Vagina (tissue), 2 donors: Measurements from ENCODE around the gene IRF2. TPM values are rescaled to one million over a fixed set of nuclear protein-coding genes. Genes with fewer than 3 reads are reported as not detected.
"Not testable (repeated sequence)": the region's sequence is repeated elsewhere in the genome, so short reads cannot be mapped to it uniquely, and the experiment has no call there.

Source experiments
- DNase-seq, 2 donors: peaks; one replicate each; pipeline ENCODE4 v3.0.0-alpha.2; 2017; ENCODE audit errors: extremely low spot score in 2 of 2
- H3K27ac ChIP-seq: fragments of 200-600 bp; sonication (generic); one replicate; pipeline ENCODE4 v1.5.1; 2019
- H3K27me3 ChIP-seq: fragments of 200-600 bp; sonication (generic); one replicate; pipeline ENCODE4 v1.5.1; 2019
- H3K36me3 ChIP-seq, 2 donors: fragments of 200-600 bp; sonication (generic); one replicate each; pipeline ENCODE4 v1.5.1; 2017 to 2019
- H3K4me1 ChIP-seq: fragments of 200-600 bp; sonication (generic); one replicate; pipeline ENCODE4 v1.5.1; 2019
- H3K4me3 ChIP-seq, 2 donors: fragments of 200-600 bp; sonication (generic); 1 replicate in 1 of 2; 2 replicates in 1 of 2; pipeline ENCODE4 v1.5.1; 2016 to 2019
- H3K9me3 ChIP-seq: fragments of 200-600 bp; sonication (generic); one replicate; pipeline ENCODE4 v1.5.1; 2019
- CTCF ChIP-seq, 3 experiments: fragments of 450-650 bp in 2 of 3; fragments of 200-600 bp in 1 of 3; sonication (generic) in 1 of 3; IDR thresholded peaks; one replicate each; pipeline ENCODE4 v1.5.1; 2017 to 2019; ENCODE audit warnings: antibody characterized with exemption in 3 of 3, mild to moderate bottlenecking in 2 of 3, moderate library complexity in 2 of 3
- POLR2A ChIP-seq, 2 donors: fragments of 450-650 bp; IDR thresholded peaks; one replicate each; pipeline ENCODE4 v1.6.1; 2017; ENCODE audit warnings: antibody characterized with exemption in 2 of 2, mild to moderate bottlenecking in 2 of 2, moderate library complexity in 2 of 2
- POLR2AphosphoS5 ChIP-seq, 2 donors: sonication (generic); formaldehyde crosslinking; IDR thresholded peaks; one replicate each; pipeline ENCODE4 v1.9.0; 2017; ENCODE audit warnings: antibody characterized with exemption in 2 of 2, mild to moderate bottlenecking in 2 of 2, low read depth in 1 of 2; ENCODE audit not compliant: insufficient read depth in 1 of 2
- intact Hi-C: fragments of 100-400 bp; cut with DNase I; formaldehyde crosslinking; loops from one replicate; pipeline ENCODE4 v1.15.1; 2023
- total RNA-seq: library from RNA; depleted of rRNA; stranded (reverse); fragments of >200 nt; gene quantifications from one replicate; pipeline ENCODE4 v1.2.3, GENCODE V29; 2016

IRF2 gene
- total RNA-seq, 1 donor from 2014 or later, result 18.7 TPM

- intact Hi-C loops, result loop anchor here (5.0 to 10.0 kb wide), 2 partner anchors 40 to 92 kb away; partner anchors contain the start of gene IRF2
- TF ChIP-seq POLR2A (IDR thresholded peaks at IDR 0.05) (no peak), POLR2AphosphoS5 (IDR thresholded peaks at IDR 0.05; ENCODE audit: insufficient read depth in 1 of 2, low read depth in 1 of 2) (no peak), CTCF (IDR thresholded peaks at IDR 0.05) (no peak)
- peaks cover 50% of the 10 kb centered on the region for H3K4me1 ChIP-seq
Measured at GRCh38 chr4:184382189-184382846, 92.0 kb downstream of the IRF2 start.

GRCh38 chr4:184380707-184381106 lies 93.6 kb downstream of the IRF2 start:
- intact Hi-C loops, result loop anchor here (5.0 to 10.0 kb wide), 2 partner anchors 38 to 94 kb away; partner anchors contain the start of gene IRF2
- Histone ChIP-seq H3K4me3 (no peak overlapping the region), H3K9me3 (no peaks in the 10 kb centered on the region), H3K4me1 (peaks cover 36% of the 10 kb centered on the region), H3K27me3 (no peaks in the 10 kb centered on the region), H3K27ac (no peak overlapping the region), H3K36me3 (no peaks in the 10 kb centered on the region)
- DNase-seq, result no peak
- TF ChIP-seq POLR2A (IDR thresholded peaks at IDR 0.05) (no peak), CTCF (IDR thresholded peaks at IDR 0.05) (no peak), POLR2AphosphoS5 (IDR thresholded peaks at IDR 0.05; ENCODE audit: insufficient read depth in 1 of 2, low read depth in 1 of 2) (no peak)

More at GRCh38 chr4:184382189-184382846, 92.0 kb downstream of the IRF2 start:
- no peak overlapping the region for H3K4me3 ChIP-seq
- no peak for DNase-seq
- no peaks in the 10 kb centered on the region for H3K36me3 ChIP-seq
- H3K27ac ChIP-seq, result peak overlapping the region; percentile 81
- no peaks in the 10 kb centered on the region for H3K27me3 ChIP-seq
- no peaks in the 10 kb centered on the region for H3K9me3 ChIP-seq

- DNase-seq, H3K27ac ChIP-seq, H3K4me3 ChIP-seq, H3K27me3 ChIP-seq, H3K9me3 ChIP-seq, H3K36me3 ChIP-seq: not testable (repeated sequence)
- H3K4me1 ChIP-seq, result peaks cover 31% of the 10 kb centered on the region
- intact Hi-C loops, result loop anchor here (5.0 to 10.0 kb wide), 2 partner anchors 38 to 95 kb away; partner anchors contain the start of gene IRF2
Measured at GRCh38 chr4:184380214-184380613, 94.1 kb downstream of the IRF2 start.

GRCh38 chr4:184376923-184377322 lies 97.4 kb downstream of the IRF2 start:
- DNase-seq, result no peak
- H3K36me3 ChIP-seq, result no peaks in the 10 kb centered on the region
- H3K27ac ChIP-seq, result no peak overlapping the region
- intact Hi-C loops, result no loop called here
- H3K9me3 ChIP-seq, result no peaks in the 10 kb centered on the region
- H3K27me3 ChIP-seq, result no peaks in the 10 kb centered on the region
- no peaks in the 10 kb centered on the region for H3K4me1 ChIP-seq
- no peak overlapping the region for H3K4me3 ChIP-seq
- TF ChIP-seq POLR2AphosphoS5 (IDR thresholded peaks at IDR 0.05; ENCODE audit: insufficient read depth in 1 of 2, low read depth in 1 of 2), result no peak
- TF ChIP-seq CTCF (IDR thresholded peaks at IDR 0.05), result no peak
- TF ChIP-seq POLR2A (IDR thresholded peaks at IDR 0.05), result no peak

GRCh38 chr4:184376126-184376838 lies 98.1 kb downstream of the IRF2 start:
- no peak for DNase-seq

GRCh38 chr4:184375623-184376022 lies 98.7 kb downstream of the IRF2 start:
- not testable (repeated sequence) for H3K27ac ChIP-seq, DNase-seq

More at GRCh38 chr4:184376126-184376838, 98.1 kb downstream of the IRF2 start:
- no peak for TF ChIP-seq POLR2AphosphoS5 (IDR thresholded peaks at IDR 0.05; ENCODE audit: insufficient read depth in 1 of 2, low read depth in 1 of 2)
- TF ChIP-seq CTCF (IDR thresholded peaks at IDR 0.05), result no peak
- TF ChIP-seq POLR2A (IDR thresholded peaks at IDR 0.05), result no peak
- Histone ChIP-seq H3K27me3 (no peaks in the 10 kb centered on the region), H3K9me3 (no peaks in the 10 kb centered on the region), H3K36me3 (no peaks in the 10 kb centered on the region), H3K4me3 (no peak overlapping the region), H3K27ac (no peak overlapping the region), H3K4me1 (no peaks in the 10 kb centered on the region)
- intact Hi-C loops, result no loop called here

More at GRCh38 chr4:184375623-184376022, 98.7 kb downstream of the IRF2 start:
- H3K27me3 ChIP-seq, H3K9me3 ChIP-seq, H3K4me1 ChIP-seq, H3K36me3 ChIP-seq, intact Hi-C loops, H3K4me3 ChIP-seq: not testable (repeated sequence)
